GM12891 (cell line): ENCODE results near the gene NMT1.

ENCODE experiments used
- POLR2A ChIP-seq: IDR thresholded peaks from 2 replicates; pipeline ENCODE4 v1.6.1; 2011; ENCODE audit warnings: low read depth, low read length, control low read depth
- TAF1 ChIP-seq: IDR thresholded peaks from 2 replicates; pipeline ENCODE4 v1.6.1; 2011; ENCODE audit warnings: low read depth, low read length, control low read depth

GRCh38 chr17:45111850-45112249 lies 50.7 kb downstream of the NMT1 start:
- TF ChIP-seq TAF1 (no peak), POLR2A (no peak)
